ENCODE data around the gene STIMATE. TPM values are rescaled to one million over a fixed set of nuclear protein-coding genes. Genes with fewer than 3 reads are reported as not detected.

Gene STIMATE
- total and polyA plus RNA-seq, 7 donors, result 2.5 to 19.5 (median 11.5) TPM

- TF ChIP-seq POLR2AphosphoS5 (IDR thresholded peaks at IDR 0.05), result no peak
- no peak for TF ChIP-seq POLR2A (IDR thresholded peaks at IDR 0.05)
- TF ChIP-seq, protein P1, sequence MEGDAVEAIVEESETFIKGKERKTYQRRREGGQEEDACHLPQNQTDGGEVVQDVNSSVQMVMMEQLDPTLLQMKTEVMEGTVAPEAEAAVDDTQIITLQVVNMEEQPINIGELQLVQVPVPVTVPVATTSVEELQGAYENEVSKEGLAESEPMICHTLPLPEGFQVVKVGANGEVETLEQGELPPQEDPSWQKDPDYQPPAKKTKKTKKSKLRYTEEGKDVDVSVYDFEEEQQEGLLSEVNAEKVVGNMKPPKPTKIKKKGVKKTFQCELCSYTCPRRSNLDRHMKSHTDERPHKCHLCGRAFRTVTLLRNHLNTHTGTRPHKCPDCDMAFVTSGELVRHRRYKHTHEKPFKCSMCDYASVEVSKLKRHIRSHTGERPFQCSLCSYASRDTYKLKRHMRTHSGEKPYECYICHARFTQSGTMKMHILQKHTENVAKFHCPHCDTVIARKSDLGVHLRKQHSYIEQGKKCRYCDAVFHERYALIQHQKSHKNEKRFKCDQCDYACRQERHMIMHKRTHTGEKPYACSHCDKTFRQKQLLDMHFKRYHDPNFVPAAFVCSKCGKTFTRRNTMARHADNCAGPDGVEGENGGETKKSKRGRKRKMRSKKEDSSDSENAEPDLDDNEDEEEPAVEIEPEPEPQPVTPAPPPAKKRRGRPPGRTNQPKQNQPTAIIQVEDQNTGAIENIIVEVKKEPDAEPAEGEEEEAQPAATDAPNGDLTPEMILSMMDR (IDR thresholded peaks at IDR 0.05), result no peak
- no peak for TF ChIP-seq EP300 (IDR thresholded peaks at IDR 0.05)
- H3K4me3 ChIP-seq, result no peak overlapping the region
- 68 to 82% methylated on average over 9 of the region's 9 CpGs for WGBS, 2 donors
- peaks cover 0 to 8% (median 0%) of the 10 kb centered on the region in 4 donors for H3K4me1 ChIP-seq
- no peaks in the 10 kb centered on the region for H3K36me3 ChIP-seq
- H3K9me3 ChIP-seq, result no peaks in the 10 kb centered on the region
- intact Hi-C loops (cut with DNase I), result no loop called here
- no peak for DNase-seq
- no peak overlapping the region for H3K27ac ChIP-seq
- no peaks in the 10 kb centered on the region for H3K27me3 ChIP-seq
Observed at GRCh38 chr3:52871761-52872160, 25.6 kb downstream of the STIMATE start.

DNA sequence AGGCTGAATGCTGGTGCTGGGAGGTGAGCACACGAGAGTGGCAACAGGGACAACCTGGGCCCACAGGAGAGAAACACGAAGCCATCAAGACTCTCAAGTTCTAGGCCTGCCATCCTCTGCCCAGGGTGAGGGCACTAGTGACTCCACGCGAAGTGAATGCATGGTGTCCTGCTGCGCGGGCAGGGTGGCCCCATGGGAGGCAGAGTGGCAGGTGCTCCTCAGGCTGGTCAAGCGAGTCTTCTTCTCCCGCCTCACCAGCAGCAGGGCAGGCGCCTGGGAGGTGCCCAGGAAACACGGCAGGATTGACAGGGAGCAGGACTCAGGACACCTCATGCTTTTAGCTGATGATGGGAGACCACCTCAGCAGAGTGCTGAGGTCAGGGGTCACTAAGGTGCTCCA is 26.9 kb downstream of the STIMATE start:
- Histone ChIP-seq H3K27ac (no peak overlapping the region), H3K4me1 (peaks cover 0 to 8% (median 0%) of the 10 kb centered on the region in 4 donors), H3K4me3 (no peak overlapping the region), H3K27me3 (no peaks in the 10 kb centered on the region), H3K36me3 (no peaks in the 10 kb centered on the region), H3K9me3 (no peaks in the 10 kb centered on the region)
- DNase-seq, result no peak
- TF ChIP-seq, protein P1 (IDR thresholded peaks at IDR 0.05), result no peak
- TF ChIP-seq POLR2AphosphoS5 (IDR thresholded peaks at IDR 0.05) (no peak), POLR2A (IDR thresholded peaks at IDR 0.05) (no peak), EP300 (IDR thresholded peaks at IDR 0.05) (no peak)
- WGBS, 2 donors, result 97 to 98% methylated on average over 10 of the region's 10 CpGs
- intact Hi-C loops (cut with DNase I), result no loop called here

GRCh38 chr3:52866427-52866826 is 30.9 kb downstream of the STIMATE start:
- Histone ChIP-seq H3K9me3 (no peaks in the 10 kb centered on the region), H3K4me1 (no peaks in the 10 kb centered on the region), H3K36me3 (no peaks in the 10 kb centered on the region), H3K27me3 (no peaks in the 10 kb centered on the region), H3K4me3 (no peak overlapping the region), H3K27ac (no peak overlapping the region)
- DNase-seq, result no peak
- no peak for TF ChIP-seq POLR2AphosphoS5 (IDR thresholded peaks at IDR 0.05)
- no peak for TF ChIP-seq EP300 (IDR thresholded peaks at IDR 0.05)
- TF ChIP-seq, protein P1 (IDR thresholded peaks at IDR 0.05), result no peak
- TF ChIP-seq POLR2A (IDR thresholded peaks at IDR 0.05), result no peak
- WGBS, 2 donors, result 88 to 95% methylated on average over 12 of the region's 12 CpGs
- intact Hi-C loops (cut with DNase I), result no loop called here

- intact Hi-C loops (cut with DNase I), result no loop called here
Observed at GRCh38 chr3:52865994-52866393, 31.4 kb downstream of the STIMATE start.

More at GRCh38 chr3:52865994-52866393, 31.4 kb downstream of the STIMATE start:
- Histone ChIP-seq H3K4me1 (no peaks in the 10 kb centered on the region), H3K36me3 (no peaks in the 10 kb centered on the region), H3K4me3 (no peak overlapping the region), H3K27me3 (no peaks in the 10 kb centered on the region), H3K27ac (no peak overlapping the region), H3K9me3 (no peaks in the 10 kb centered on the region)
- DNase-seq, result no peak
- TF ChIP-seq, protein P1 (IDR thresholded peaks at IDR 0.05), result no peak
- TF ChIP-seq POLR2A (IDR thresholded peaks at IDR 0.05) (no peak), EP300 (IDR thresholded peaks at IDR 0.05) (no peak), POLR2AphosphoS5 (IDR thresholded peaks at IDR 0.05) (no peak)
- WGBS, 2 donors, result 93 to 98% methylated on average over 13 of the region's 13 CpGs
